ENCODE data around the gene GALNT10. TPM values are rescaled to one million over a fixed set of nuclear protein-coding genes. Genes with fewer than 3 reads are reported as not detected.
"Not testable (repeated sequence)": the region's sequence is repeated elsewhere in the genome, so short reads cannot be mapped to it uniquely, and the experiment has no call there.

The GALNT10 gene
- polyA plus RNA-seq, 1 experiment, result 93.1 TPM

GRCh38 chr5:154147666-154148065 is 42.9 kb upstream of the GALNT10 start:
- Histone ChIP-seq H3K9me3 (ENCODE audit: control insufficient read depth, insufficient read depth, low read length) (no peaks in the 10 kb centered on the region), H3K27me3 (ENCODE audit: control insufficient read depth, insufficient read depth, low read length) (peaks cover 27% of the 10 kb centered on the region), H3K27ac (ENCODE audit: low read depth, low read length) (no peak overlapping the region), H3K4me3 (ENCODE audit: low read depth, low read length) (no peak overlapping the region)
- CTCF ChIA-PET, result interaction anchor here (1.5 kb wide), 1 partner anchor 33 kb away, joined by 4 read pairs; no protein-coding TSS in a partner anchor
- POLR2A ChIA-PET, result no interaction called here
- no peak for TF ChIP-seq CTCF (IDR thresholded peaks at IDR 0.05; ENCODE audit: low read depth, low read length)
- DNase-seq (ENCODE audit: low read depth, low spot score), result no peak

GRCh38 chr5:154150471-154150870 is 40.1 kb upstream of the GALNT10 start:
- H3K4me3 ChIP-seq (ENCODE audit: low read depth, low read length); DNase-seq (ENCODE audit: low read depth, low spot score); CTCF ChIA-PET; H3K27ac ChIP-seq (ENCODE audit: low read depth, low read length); POLR2A ChIA-PET; H3K9me3 ChIP-seq (ENCODE audit: control insufficient read depth, insufficient read depth, low read length): not testable (repeated sequence)
- peaks cover 16% of the 10 kb centered on the region for H3K27me3 ChIP-seq (ENCODE audit: control insufficient read depth, insufficient read depth, low read length)

- CTCF ChIA-PET, result interaction anchor here (0.6 to 1.1 kb wide), 3 partner anchors 19 to 27 kb away, joined by 3 to 6 read pairs (median 3); no protein-coding TSS in a partner anchor
- DNase-seq (ENCODE audit: low read depth, low spot score), result no peak
- peak; percentile 31; the same call in 1 of the 2 replicates for TF ChIP-seq CTCF (IDR thresholded peaks at IDR 0.05; ENCODE audit: low read depth, low read length)
- Histone ChIP-seq H3K4me3 (ENCODE audit: low read depth, low read length) (no peak overlapping the region), H3K9me3 (ENCODE audit: control insufficient read depth, insufficient read depth, low read length) (no peaks in the 10 kb centered on the region), H3K27ac (ENCODE audit: low read depth, low read length) (no peak overlapping the region), H3K27me3 (ENCODE audit: control insufficient read depth, insufficient read depth, low read length) (peaks cover 20% of the 10 kb centered on the region)
- POLR2A ChIA-PET, result no interaction called here
These were observed 32.8 kb upstream of the GALNT10 start for GRCh38 chr5:154157483-154158378.

GRCh38 chr5:154158379-154158737 is 32.2 kb upstream of the GALNT10 start:
- Histone ChIP-seq H3K27me3 (ENCODE audit: control insufficient read depth, insufficient read depth, low read length) (peaks cover 25% of the 10 kb centered on the region), H3K4me3 (ENCODE audit: low read depth, low read length) (no peak overlapping the region), H3K27ac (ENCODE audit: low read depth, low read length) (no peak overlapping the region), H3K9me3 (ENCODE audit: control insufficient read depth, insufficient read depth, low read length) (no peaks in the 10 kb centered on the region)
- DNase-seq (ENCODE audit: low read depth, low spot score), result no peak
- no peak for TF ChIP-seq CTCF (IDR thresholded peaks at IDR 0.05; ENCODE audit: low read depth, low read length)
- ChIA-PET POLR2A (no interaction called here), CTCF (interaction anchor here (1.1 kb wide), 1 partner anchor 22 kb away, joined by 3 read pairs; no protein-coding TSS in a partner anchor)

- POLR2A ChIA-PET, result no interaction called here
- Histone ChIP-seq H3K4me3 (ENCODE audit: low read depth, low read length) (no peak overlapping the region), H3K27ac (ENCODE audit: low read depth, low read length) (no peak overlapping the region), H3K9me3 (ENCODE audit: control insufficient read depth, insufficient read depth, low read length) (no peaks in the 10 kb centered on the region), H3K27me3 (ENCODE audit: control insufficient read depth, insufficient read depth, low read length) (peaks cover 33% of the 10 kb centered on the region)
- no peak for DNase-seq (ENCODE audit: low read depth, low spot score)
- TF ChIP-seq CTCF (IDR thresholded peaks at IDR 0.05; ENCODE audit: low read depth, low read length), result no peak
- CTCF ChIA-PET, result interaction anchor here (1.1 kb wide), 1 partner anchor 21 kb away, joined by 3 read pairs; no protein-coding TSS in a partner anchor
These were observed 31.2 kb upstream of the GALNT10 start for GRCh38 chr5:154159343-154159742.
